Thymus (tissue), 11 donors: Measurements from ENCODE around the gene LGALS7. TPM values are rescaled to one million over a fixed set of nuclear protein-coding genes. Genes with fewer than 3 reads are reported as not detected.
A peak's percentile ranks its signal among the peaks of the same experiment; 100 is the strongest.
"Not testable (repeated sequence)": the region's sequence is repeated elsewhere in the genome, so short reads cannot be mapped to it uniquely, and the experiment has no call there.

ENCODE experiments used
- DNase-seq, 9 donors: peaks; one replicate each; pipeline ENCODE4 v3.0.0-alpha.2; 2013; ENCODE audit warnings: low spot score in 9 of 9, low read depth in 6 of 9, missing footprints in 1 of 9
- H3K27ac ChIP-seq, 2 donors: one replicate each; pipeline ENCODE4 v1.5.1; 2013; ENCODE audit warnings: control low read depth in 1 of 2, low read depth in 1 of 2, low read length in 1 of 2, mild to moderate bottlenecking in 1 of 2, moderate library complexity in 1 of 2
- H3K27me3 ChIP-seq, 2 donors: one replicate each; pipeline ENCODE4 v1.5.1; 2013; ENCODE audit warnings: low read length in 1 of 2; ENCODE audit not compliant: control insufficient read depth in 2 of 2, insufficient read depth in 1 of 2
- H3K36me3 ChIP-seq, 2 donors: one replicate each; pipeline ENCODE4 v1.5.1; 2013; ENCODE audit warnings: low read length in 1 of 2, mild to moderate bottlenecking in 1 of 2, moderate library complexity in 1 of 2; ENCODE audit not compliant: control insufficient read depth in 2 of 2, insufficient read depth in 2 of 2
- H3K4me1 ChIP-seq, 2 donors: one replicate each; pipeline ENCODE4 v1.5.1; 2013; ENCODE audit warnings: low read length in 2 of 2; ENCODE audit not compliant: control insufficient read depth in 2 of 2, insufficient read depth in 2 of 2
- H3K4me3 ChIP-seq, 2 donors: one replicate each; pipeline ENCODE4 v1.5.1; 2013; ENCODE audit warnings: low read length in 2 of 2, control low read depth in 1 of 2, mild to moderate bottlenecking in 1 of 2
- H3K9me3 ChIP-seq, 2 donors: one replicate each; pipeline ENCODE4 v1.5.1; 2013; ENCODE audit warnings: low read length in 1 of 2, mild to moderate bottlenecking in 1 of 2; ENCODE audit not compliant: control insufficient read depth in 2 of 2, insufficient read depth in 1 of 2
- WGBS: extraction: QIAGEN DNeasy Blood & Tissue Kit; methylation state at CpG from one replicate; pipeline ENCODE4 v1.1.7; 2013; 5-methylcytosine and 5-hydroxymethylcytosine counted together
- polyA plus RNA-seq: library from polyadenylated mRNA; stranded (reverse); fragments of 200-250 nt; gene quantifications from one replicate; pipeline ENCODE4 v1.2.3, GENCODE V29; 2013
- total RNA-seq: library from RNA; stranded (reverse); fragments of 120-200 nt; gene quantifications from one replicate; pipeline ENCODE4 v1.2.4, GENCODE V29; 2013
- donor health status: healthy.

Gene LGALS7
- total and polyA plus RNA-seq, 2 donors = 7.0 to 129 TPM

- H3K4me1 ChIP-seq = no peaks in the 10 kb centered on the region
- no peak for DNase-seq
- H3K27me3 ChIP-seq = no peaks in the 10 kb centered on the region
- H3K27ac ChIP-seq = no peak overlapping the region
- H3K4me3 ChIP-seq = no peak overlapping the region
- WGBS = 97% methylated on average over 12 of the region's 12 CpGs
- H3K9me3 ChIP-seq = no peaks in the 10 kb centered on the region
- no peaks in the 10 kb centered on the region for H3K36me3 ChIP-seq
Measured at GRCh38 chr19:38801359-38802095, 28.2 kb upstream of the LGALS7 start.

GRCh38 chr19:38800577-38801347 lies 27.4 kb upstream of the LGALS7 start:
- 94% methylated on average over 5 of the region's 5 CpGs for WGBS
- DNase-seq = no peak
- no peak overlapping the region for H3K27ac ChIP-seq

GRCh38 chr19:38799104-38799503 lies 25.8 kb upstream of the LGALS7 start:
- Histone ChIP-seq H3K27ac (no peak overlapping the region), H3K36me3 (no peaks in the 10 kb centered on the region), H3K9me3 (no peaks in the 10 kb centered on the region), H3K27me3 (peaks cover 0 to 4% of the 10 kb centered on the region in 2 donors), H3K4me3 (no peak overlapping the region), H3K4me1 (no peaks in the 10 kb centered on the region)
- 96% methylated on average over 10 of the region's 10 CpGs for WGBS
- no peak for DNase-seq

More at GRCh38 chr19:38800577-38801347, 27.4 kb upstream of the LGALS7 start:
- H3K9me3 ChIP-seq = no peaks in the 10 kb centered on the region
- H3K4me1 ChIP-seq = no peaks in the 10 kb centered on the region
- no peaks in the 10 kb centered on the region for H3K36me3 ChIP-seq
- no peaks in the 10 kb centered on the region for H3K27me3 ChIP-seq
- H3K4me3 ChIP-seq = no peak overlapping the region

- not testable (repeated sequence) for H3K9me3 ChIP-seq, H3K36me3 ChIP-seq, DNase-seq, H3K27ac ChIP-seq, H3K4me1 ChIP-seq, H3K4me3 ChIP-seq
- WGBS = 96% methylated on average over 31 of the region's 33 CpGs
- peaks cover 6 to 15% of the 10 kb centered on the region in 2 donors for H3K27me3 ChIP-seq
Measured at GRCh38 chr19:38797781-38798180, 24.5 kb upstream of the LGALS7 start.

- no peak overlapping the region for H3K27ac ChIP-seq
- peaks cover 3 to 6% of the 10 kb centered on the region in 2 donors for H3K4me1 ChIP-seq
Measured at GRCh38 chr19:38796154-38796553, 22.8 kb upstream of the LGALS7 start.

GRCh38 chr19:38795549-38795948 lies 22.2 kb upstream of the LGALS7 start:
- H3K4me1 ChIP-seq = peaks cover 3 to 6% of the 10 kb centered on the region in 2 donors
- no peaks in the 10 kb centered on the region for H3K9me3 ChIP-seq
- no peak for DNase-seq
- H3K4me3 ChIP-seq = no peak overlapping the region
- H3K27ac ChIP-seq = no peak overlapping the region
- H3K36me3 ChIP-seq = no peaks in the 10 kb centered on the region
- WGBS = 96% methylated on average over 4 of the region's 4 CpGs
- H3K27me3 ChIP-seq = peaks cover 12 to 23% of the 10 kb centered on the region in 2 donors

More at GRCh38 chr19:38796154-38796553, 22.8 kb upstream of the LGALS7 start:
- no peaks in the 10 kb centered on the region for H3K9me3 ChIP-seq
- H3K4me3 ChIP-seq = no peak overlapping the region
- 93% methylated on average over 2 of the region's 2 CpGs for WGBS
- DNase-seq = no peak
- H3K36me3 ChIP-seq = no peaks in the 10 kb centered on the region
- peaks cover 12 to 23% of the 10 kb centered on the region in 2 donors for H3K27me3 ChIP-seq

- peaks cover 12 to 23% of the 10 kb centered on the region in 2 donors for H3K27me3 ChIP-seq
- WGBS = over 99% methylated on average over 5 of the region's 5 CpGs
Measured at GRCh38 chr19:38793671-38794070, 20.4 kb upstream of the LGALS7 start.

GRCh38 chr19:38793177-38793576 lies 19.9 kb upstream of the LGALS7 start:
- H3K27ac ChIP-seq = peak overlapping the region in 1 of 2 donors; percentile 68
- 89% methylated on average over 8 of the region's 8 CpGs for WGBS
- no peaks in the 10 kb centered on the region for H3K9me3 ChIP-seq
- H3K36me3 ChIP-seq = no peaks in the 10 kb centered on the region
- DNase-seq = peak in 1 of 9 donors; percentile 15
- peaks cover 3 to 6% of the 10 kb centered on the region in 2 donors for H3K4me1 ChIP-seq
- peaks cover 12 to 23% of the 10 kb centered on the region in 2 donors for H3K27me3 ChIP-seq
- no peak overlapping the region for H3K4me3 ChIP-seq

More at GRCh38 chr19:38793671-38794070, 20.4 kb upstream of the LGALS7 start:
- H3K36me3 ChIP-seq = no peaks in the 10 kb centered on the region
- H3K4me3 ChIP-seq = no peak overlapping the region
- peaks cover 3 to 6% of the 10 kb centered on the region in 2 donors for H3K4me1 ChIP-seq
- no peak for DNase-seq
- no peak overlapping the region for H3K27ac ChIP-seq
- H3K9me3 ChIP-seq = no peaks in the 10 kb centered on the region
